Measurements from ENCODE around the gene MALT1.
A peak's percentile ranks its signal among the peaks of the same experiment; 100 is the strongest.

Gene MALT1

GRCh38 chr18:58654896-58655614 is 16.2 kb upstream of the MALT1 start:
- DNase-seq = no peak

- no peak for DNase-seq
Measured at GRCh38 chr18:58657081-58657480, 14.2 kb upstream of the MALT1 start.

- no peak for DNase-seq
Measured at GRCh38 chr18:58657494-58657893, 13.8 kb upstream of the MALT1 start.

- DNase-seq = no peak
Measured at GRCh38 chr18:58659691-58660090, 11.6 kb upstream of the MALT1 start.

- no peak for DNase-seq
Measured at GRCh38 chr18:58660915-58661314, 10.3 kb upstream of the MALT1 start.

GRCh38 chr18:58661423-58661822 is 9.8 kb upstream of the MALT1 start:
- no peak for DNase-seq

- DNase-seq = no peak
Measured at GRCh38 chr18:58662118-58662517, 9.1 kb upstream of the MALT1 start.

- no peak for DNase-seq
Measured at GRCh38 chr18:58666176-58666575, 5.1 kb upstream of the MALT1 start.

- no peak for DNase-seq
Measured at GRCh38 chr18:58668211-58668610, 3.1 kb upstream of the MALT1 start.

- no peak for DNase-seq
Measured at GRCh38 chr18:58668897-58669296, 2.4 kb upstream of the MALT1 start.

GRCh38 chr18:58669731-58670378 is 1.4 kb upstream of the MALT1 start:
- DNase-seq = no peak

GRCh38 chr18:58670404-58671110 is 708 bp upstream of the MALT1 start:
- no peak for DNase-seq

GRCh38 chr18:58671632-58672564 is 633 bp downstream of the MALT1 start:
- peak; percentile 55 for DNase-seq

- no peak for DNase-seq
Measured at GRCh38 chr18:58674159-58674558, 2.9 kb downstream of the MALT1 start.

- no peak for DNase-seq
Measured at GRCh38 chr18:58674863-58675472, 3.7 kb downstream of the MALT1 start.

- no peak for DNase-seq
Measured at GRCh38 chr18:58676270-58676669, 5.0 kb downstream of the MALT1 start.

- DNase-seq = no peak
Measured at GRCh38 chr18:58682429-58683069, 11.3 kb downstream of the MALT1 start.

- peak; percentile 67 for DNase-seq
Measured at GRCh38 chr18:58687871-58688308, 16.6 kb downstream of the MALT1 start.

- no peak for DNase-seq
Measured at GRCh38 chr18:58690259-58690658, 19.0 kb downstream of the MALT1 start.

GRCh38 chr18:58691256-58691655 is 20.0 kb downstream of the MALT1 start:
- no peak for DNase-seq

- DNase-seq = no peak
Measured at GRCh38 chr18:58692422-58693185, 21.3 kb downstream of the MALT1 start.
